CD4-positive, alpha-beta memory T cell (primary cell): ENCODE measurements around the gene CD1E. TPM values are rescaled to one million over a fixed set of nuclear protein-coding genes. Genes with fewer than 3 reads are reported as not detected.
"Not testable (repeated sequence)": the region's sequence is repeated elsewhere in the genome, so short reads cannot be mapped to it uniquely, and the experiment has no call there.

Source experiments
- CTCF ChIA-PET: fragments of 350-600 bp; sonication (Branson Sonifier 250); formaldehyde crosslinking; loops from one replicate; lab custom pipeline; 2021; ENCODE audit warnings: inconsistent platforms; ENCODE audit not compliant: partially characterized antibody; lab: Charles Lee
- POLR2A ChIA-PET: fragments of 350-600 bp; sonication (Branson Sonifier 250); formaldehyde crosslinking; loops from one replicate; lab custom pipeline; 2021; ENCODE audit not compliant: partially characterized antibody; lab: Charles Lee
- DNase-seq, 5 donors: peaks; one replicate each; pipeline versions ENCODE4 v3.0.0 to v3.0.0-alpha.2; 2020 to 2022; ENCODE audit warnings: mixed read lengths in 1 of 5
- H3K27ac ChIP-seq: one replicate; pipeline ENCODE4 v1.7.0; 2013; ENCODE audit warnings: low read depth, low read length
- H3K27me3 ChIP-seq: 2 replicates; pipeline ENCODE4 v1.7.0; 2013; ENCODE audit warnings: mild to moderate bottlenecking, low read length, moderate library complexity; ENCODE audit not compliant: insufficient read depth
- H3K36me3 ChIP-seq: 2 replicates; pipeline ENCODE4 v1.7.0; 2013; ENCODE audit warnings: mild to moderate bottlenecking, low read length, moderate library complexity; ENCODE audit not compliant: insufficient read depth
- H3K4me1 ChIP-seq: 2 replicates; pipeline ENCODE4 v1.7.0; 2013; ENCODE audit warnings: mild to moderate bottlenecking, low read length, moderate library complexity; ENCODE audit not compliant: insufficient read depth
- H3K4me3 ChIP-seq, 2 donors: one replicate each; pipeline ENCODE4 v1.7.0; 2013; ENCODE audit warnings: low read length in 2 of 2, mild to moderate bottlenecking in 1 of 2
- H3K9me3 ChIP-seq, 2 donors: one replicate each; pipeline ENCODE4 v1.7.0; 2013; ENCODE audit warnings: low read length in 2 of 2, control low read depth in 1 of 2; ENCODE audit not compliant: control insufficient read depth in 1 of 2
- H3K27ac Mint-ChIP-seq, 7 donors: one replicate each; pipeline ENCODE4 v1.8.0; 2020 to 2021; ENCODE audit warnings: mixed read lengths in 7 of 7, mild to moderate bottlenecking in 6 of 7, inconsistent platforms in 3 of 7, moderate library complexity in 3 of 7
- H3K27me3 Mint-ChIP-seq, 2 donors: one replicate each; pipeline ENCODE4 v1.8.0; 2020 to 2021; ENCODE audit warnings: mixed read lengths in 2 of 2
- H3K36me3 Mint-ChIP-seq, 2 donors: one replicate each; pipeline ENCODE4 v1.8.0; 2020 to 2021; ENCODE audit warnings: mixed read lengths in 2 of 2, inconsistent platforms in 1 of 2, mild to moderate bottlenecking in 1 of 2
- H3K4me1 Mint-ChIP-seq, 4 donors: one replicate each; pipeline ENCODE4 v1.8.0; 2020 to 2021; ENCODE audit warnings: mixed read lengths in 4 of 4, mild to moderate bottlenecking in 1 of 4
- H3K4me3 Mint-ChIP-seq, 8 donors: one replicate each; pipeline ENCODE4 v1.8.0; 2020 to 2021; ENCODE audit warnings: mixed read lengths in 8 of 8, mild to moderate bottlenecking in 7 of 8, moderate library complexity in 6 of 8, inconsistent platforms in 3 of 8
- H3K9me3 Mint-ChIP-seq, 8 donors: one replicate each; pipeline ENCODE4 v1.8.0; 2020 to 2021; ENCODE audit warnings: mixed read lengths in 8 of 8, mild to moderate bottlenecking in 5 of 8, inconsistent platforms in 3 of 8, moderate library complexity in 1 of 8
- intact Hi-C: fragments of 100-400 bp; cut with micrococcal nuclease; formaldehyde crosslinking; loops from one replicate; pipeline ENCODE4 v1.15.1; 2023
- polyA plus RNA-seq, 2 donors: library from polyadenylated mRNA; unstranded; fragments of 300-500 nt; fragmentation: Illumina TruSeq; gene quantifications; one replicate each; pipeline ENCODE4 v1.2.3, GENCODE V29; 2021
- total RNA-seq, 2 experiments: library from RNA; stranded (reverse); gene quantifications; one replicate each; pipeline ENCODE4 v1.2.3, GENCODE V29; 2021

The CD1E gene
- total and polyA plus RNA-seq, 4 experiments from 2014 or later = not detected

DNA sequence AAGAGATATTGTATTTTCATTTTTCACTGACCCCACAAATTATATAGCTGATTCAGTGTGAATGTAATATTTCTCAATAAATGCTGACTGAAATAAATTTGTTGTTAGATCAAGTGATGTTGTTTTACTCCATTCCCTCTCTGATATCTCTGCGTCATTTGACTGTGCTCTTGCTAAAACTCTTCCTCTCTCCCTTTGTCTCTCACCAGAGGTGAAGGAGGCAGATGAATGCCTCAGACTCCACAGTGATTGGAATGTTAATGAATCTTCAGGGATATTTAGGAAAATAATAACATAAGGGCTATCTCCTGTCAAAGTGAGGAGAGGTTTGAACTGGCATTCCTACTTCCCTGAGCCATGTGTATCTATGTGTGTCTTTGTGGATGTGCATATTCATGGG lies 3.7 kb downstream of the CD1E start:
- Mint-ChIP-seq H3K36me3 (no peaks in the 10 kb centered on the region), H3K27ac (no peak overlapping the region), H3K27me3 (peaks cover 30% of the 10 kb centered on the region in 2 donors), H3K4me1 (no peaks in the 10 kb centered on the region), H3K4me3 (no peak overlapping the region), H3K9me3 (peaks cover 0 to 3% (median 0%) of the 10 kb centered on the region in 8 donors)
- POLR2A ChIA-PET = no interaction called here
- H3K27me3 ChIP-seq = no peaks in the 10 kb centered on the region
- H3K36me3 ChIP-seq = no peaks in the 10 kb centered on the region
- H3K4me1 ChIP-seq = no peaks in the 10 kb centered on the region
- H3K9me3 ChIP-seq = no peaks in the 10 kb centered on the region
- intact Hi-C loops = no loop called here
- no peak overlapping the region for H3K4me3 ChIP-seq
- no peak overlapping the region for H3K27ac ChIP-seq
- CTCF ChIA-PET = no interaction called here
- no peak for DNase-seq

GRCh38 chr1:158362482-158362881 lies 8.8 kb downstream of the CD1E start:
- intact Hi-C loops = no loop called here
- POLR2A ChIA-PET = no interaction called here
- Histone ChIP-seq H3K27me3 (no peaks in the 10 kb centered on the region), H3K4me3 (no peak overlapping the region), H3K36me3 (no peaks in the 10 kb centered on the region), H3K9me3 (no peaks in the 10 kb centered on the region), H3K27ac (no peak overlapping the region), H3K4me1 (no peaks in the 10 kb centered on the region)
- no peak overlapping the region for H3K27ac Mint-ChIP-seq
- H3K4me3 Mint-ChIP-seq = no peak overlapping the region
- peaks cover 0 to 6% (median 0%) of the 10 kb centered on the region in 8 donors for H3K9me3 Mint-ChIP-seq
- peaks cover 13 to 14% of the 10 kb centered on the region in 2 donors for H3K27me3 Mint-ChIP-seq
- H3K36me3 Mint-ChIP-seq = no peaks in the 10 kb centered on the region
- DNase-seq = no peak
- H3K4me1 Mint-ChIP-seq = no peaks in the 10 kb centered on the region
- CTCF ChIA-PET = no interaction called here

- no peaks in the 10 kb centered on the region for H3K4me1 ChIP-seq
- Mint-ChIP-seq H3K27ac (no peak overlapping the region), H3K36me3 (no peaks in the 10 kb centered on the region), H3K4me1 (no peaks in the 10 kb centered on the region), H3K9me3 (peaks cover 0 to 6% (median 1%) of the 10 kb centered on the region in 8 donors), H3K27me3 (peaks cover 11 to 16% of the 10 kb centered on the region in 2 donors), H3K4me3 (no peak overlapping the region)
- no peak overlapping the region for H3K4me3 ChIP-seq
- H3K27me3 ChIP-seq = no peaks in the 10 kb centered on the region
- no peaks in the 10 kb centered on the region for H3K36me3 ChIP-seq
- ChIA-PET POLR2A (no interaction called here), CTCF (no interaction called here)
- intact Hi-C loops = no loop called here
- H3K9me3 ChIP-seq = no peaks in the 10 kb centered on the region
- no peak for DNase-seq
- no peak overlapping the region for H3K27ac ChIP-seq
These were observed 9.2 kb downstream of the CD1E start for GRCh38 chr1:158362941-158363340.

GRCh38 chr1:158366783-158367182 lies 13.1 kb downstream of the CD1E start:
- H3K27me3 Mint-ChIP-seq = peaks cover 12 to 27% of the 10 kb centered on the region in 2 donors
- Histone ChIP-seq H3K4me1 (no peaks in the 10 kb centered on the region), H3K27me3 (no peaks in the 10 kb centered on the region), H3K9me3 (peaks cover 0 to 4% of the 10 kb centered on the region in 2 donors), H3K36me3 (no peaks in the 10 kb centered on the region), H3K4me3 (no peak overlapping the region), H3K27ac (no peak overlapping the region)
- no peaks in the 10 kb centered on the region for H3K4me1 Mint-ChIP-seq
- DNase-seq = no peak
- intact Hi-C loops = no loop called here
- H3K9me3 Mint-ChIP-seq = peaks cover 0 to 18% (median 9%) of the 10 kb centered on the region in 8 donors
- H3K4me3 Mint-ChIP-seq = no peak overlapping the region
- H3K27ac Mint-ChIP-seq = no peak overlapping the region
- ChIA-PET POLR2A (no interaction called here), CTCF (no interaction called here)
- H3K36me3 Mint-ChIP-seq = no peaks in the 10 kb centered on the region

DNA sequence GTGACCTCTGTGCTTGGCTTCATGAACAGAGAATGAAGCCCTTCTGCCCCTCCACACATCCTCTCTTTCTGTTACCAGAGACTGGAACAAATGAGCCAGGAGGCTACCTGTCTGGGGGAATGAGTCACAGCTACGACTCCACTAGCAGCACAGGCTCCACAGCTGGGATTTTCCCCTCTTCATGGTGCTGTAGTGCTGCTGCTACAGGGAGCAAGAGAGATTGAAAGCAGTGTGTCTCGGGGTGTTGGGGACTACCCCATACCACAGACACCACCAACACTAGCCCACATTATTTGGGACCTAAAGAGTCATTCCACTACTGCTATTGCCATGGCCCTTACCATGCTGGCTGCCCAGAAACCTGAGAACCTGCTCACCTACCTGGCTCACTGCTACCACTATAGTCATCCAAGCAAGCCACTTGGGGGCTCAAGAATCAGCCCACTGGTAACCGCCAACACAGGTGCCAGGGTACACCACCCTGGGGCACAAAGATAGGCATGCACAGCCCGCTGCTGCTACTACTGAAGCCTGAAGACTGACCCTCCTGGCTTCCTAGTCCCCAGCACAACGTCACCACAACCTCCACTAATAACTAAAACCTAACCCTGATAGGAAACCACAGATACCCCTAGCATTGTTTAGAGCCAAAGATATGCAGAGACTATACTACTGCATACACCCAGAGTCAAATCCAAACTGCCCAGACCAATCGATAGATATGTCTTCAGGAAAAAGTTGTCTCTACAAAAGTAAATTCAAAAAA lies 17.7 kb downstream of the CD1E start:
- POLR2A ChIA-PET = no interaction called here
- Mint-ChIP-seq H3K27me3 (peaks cover 12 to 29% of the 10 kb centered on the region in 2 donors), H3K4me1 (no peaks in the 10 kb centered on the region), H3K36me3 (no peaks in the 10 kb centered on the region), H3K27ac (no peak overlapping the region), H3K4me3 (no peak overlapping the region), H3K9me3 (peaks cover 0 to 30% (median 22%) of the 10 kb centered on the region in 8 donors)
- DNase-seq = no peak
- intact Hi-C loops = no loop called here
- Histone ChIP-seq H3K9me3 (peaks cover 0 to 4% of the 10 kb centered on the region in 2 donors), H3K27ac (no peak overlapping the region), H3K27me3 (no peaks in the 10 kb centered on the region), H3K36me3 (no peaks in the 10 kb centered on the region), H3K4me3 (no peak overlapping the region), H3K4me1 (no peaks in the 10 kb centered on the region)
- CTCF ChIA-PET = no interaction called here

DNA sequence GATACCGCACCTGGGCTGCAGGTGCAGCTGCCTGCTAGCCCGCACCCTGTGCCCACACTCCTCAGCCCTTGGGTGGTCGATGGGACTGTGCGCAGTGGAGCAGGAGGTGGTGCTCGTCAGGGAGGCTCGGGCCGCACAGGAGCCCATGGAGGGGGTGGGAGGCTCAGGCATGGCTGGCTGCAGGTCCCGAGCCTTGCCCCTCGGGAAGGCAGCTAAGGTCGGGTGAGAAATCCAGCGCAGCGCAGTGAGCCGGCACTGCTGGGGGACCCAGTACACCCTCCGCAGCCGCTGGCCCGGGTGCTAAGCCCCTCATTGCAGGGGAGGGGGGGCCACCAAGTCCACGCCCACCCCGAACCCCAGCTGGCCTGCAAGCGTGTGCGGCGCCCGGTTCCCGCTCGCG lies 20.4 kb downstream of the CD1E start:
- H3K4me1 ChIP-seq, H3K27me3 ChIP-seq, DNase-seq, H3K4me1 Mint-ChIP-seq, H3K4me3 Mint-ChIP-seq, intact Hi-C loops, H3K27ac ChIP-seq, POLR2A ChIA-PET, CTCF ChIA-PET, H3K4me3 ChIP-seq, H3K36me3 ChIP-seq, H3K27ac Mint-ChIP-seq, H3K9me3 ChIP-seq, H3K36me3 Mint-ChIP-seq: not testable (repeated sequence)
- H3K9me3 Mint-ChIP-seq = peaks cover 0 to 28% (median 22%) of the 10 kb centered on the region in 8 donors
- peaks cover 12 to 26% of the 10 kb centered on the region in 2 donors for H3K27me3 Mint-ChIP-seq

- Histone ChIP-seq H3K27me3 (no peaks in the 10 kb centered on the region), H3K4me1 (no peaks in the 10 kb centered on the region), H3K36me3 (no peaks in the 10 kb centered on the region), H3K4me3 (no peak overlapping the region), H3K9me3 (peaks cover 0 to 4% of the 10 kb centered on the region in 2 donors), H3K27ac (no peak overlapping the region)
- intact Hi-C loops = no loop called here
- Mint-ChIP-seq H3K4me1 (no peaks in the 10 kb centered on the region), H3K27ac (no peak overlapping the region), H3K4me3 (no peak overlapping the region), H3K36me3 (no peaks in the 10 kb centered on the region), H3K9me3 (peaks cover 0 to 28% (median 20%) of the 10 kb centered on the region in 8 donors), H3K27me3 (peaks cover 11 to 21% of the 10 kb centered on the region in 2 donors)
- POLR2A ChIA-PET = no interaction called here
- no peak for DNase-seq
- CTCF ChIA-PET = no interaction called here
These were observed 21.2 kb downstream of the CD1E start for GRCh38 chr1:158374860-158375259.
